Astrocyte of the spinal cord (primary cell): Measurements from ENCODE around the gene ICOSLG.
"Not testable (repeated sequence)": the region's sequence is repeated elsewhere in the genome, so short reads cannot be mapped to it uniquely, and the experiment has no call there.

Experiments used
- DNase-seq: peaks from one replicate; pipeline ENCODE4 v3.0.0; 2011; ENCODE audit warnings: low read depth, low spot score
- H3K4me3 ChIP-seq: 2 replicates; pipeline ENCODE4 v1.5.1; 2011; ENCODE audit warnings: low read depth, mild to moderate bottlenecking, low read length, moderate library complexity
- CTCF ChIP-seq: IDR thresholded peaks from 2 replicates; pipeline ENCODE4 v1.5.1; 2012; ENCODE audit warnings: low read depth, mild to moderate bottlenecking, low read length, inconsistent platforms
- in situ Hi-C: cut with HindIII; loops from 2 replicates; pipeline ENCODE4 v1.10.0; 2017; ENCODE audit warnings: low sequenced_read_pairs

Gene ICOSLG

GRCh38 chr21:44283948-44284347 is 43.2 kb upstream of the ICOSLG start:
- DNase-seq, result no peak
- H3K4me3 ChIP-seq, result no peak overlapping the region

GRCh38 chr21:44283211-44283785 is 42.6 kb upstream of the ICOSLG start:
- H3K4me3 ChIP-seq, DNase-seq, in situ Hi-C loops: not testable (repeated sequence)

More at GRCh38 chr21:44283948-44284347, 43.2 kb upstream of the ICOSLG start:
- TF ChIP-seq CTCF, result no peak
- in situ Hi-C loops, result no loop called here

- no peak overlapping the region for H3K4me3 ChIP-seq
- no peak for DNase-seq
- in situ Hi-C loops, result no loop called here
- TF ChIP-seq CTCF, result no peak
Observed at GRCh38 chr21:44282370-44282769, 41.6 kb upstream of the ICOSLG start.

DNA sequence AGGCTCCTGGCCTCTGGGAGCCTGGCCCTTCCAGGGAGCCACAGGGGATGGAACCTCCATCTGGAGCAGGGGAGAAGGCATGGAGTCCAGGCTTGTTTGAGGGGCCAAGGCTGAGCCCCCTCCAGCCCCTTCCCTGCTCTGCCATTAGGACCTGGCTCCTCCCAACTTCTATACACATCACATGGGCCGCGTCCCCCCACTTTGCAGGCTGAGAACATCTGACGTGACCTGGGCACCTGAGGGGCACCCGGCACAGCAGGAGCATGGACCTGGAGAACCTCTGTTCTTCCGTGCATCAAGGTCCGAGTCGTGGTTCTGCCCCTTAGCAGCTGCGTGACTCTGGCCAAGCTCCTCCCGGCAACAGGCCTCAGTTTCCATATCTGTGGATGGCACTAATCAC is 41.1 kb upstream of the ICOSLG start:
- no peak for DNase-seq
- in situ Hi-C loops, result no loop called here
- TF ChIP-seq CTCF, result no peak
- H3K4me3 ChIP-seq, result no peak overlapping the region

GRCh38 chr21:44279354-44280260 is 38.9 kb upstream of the ICOSLG start:
- in situ Hi-C loops, result no loop called here
- H3K4me3 ChIP-seq, result no peak overlapping the region
- no peak for TF ChIP-seq CTCF
- DNase-seq, result no peak

GRCh38 chr21:44275041-44275440 is 34.3 kb upstream of the ICOSLG start:
- no peak for TF ChIP-seq CTCF
- no peak overlapping the region for H3K4me3 ChIP-seq
- no peak for DNase-seq
- in situ Hi-C loops, result no loop called here

DNA sequence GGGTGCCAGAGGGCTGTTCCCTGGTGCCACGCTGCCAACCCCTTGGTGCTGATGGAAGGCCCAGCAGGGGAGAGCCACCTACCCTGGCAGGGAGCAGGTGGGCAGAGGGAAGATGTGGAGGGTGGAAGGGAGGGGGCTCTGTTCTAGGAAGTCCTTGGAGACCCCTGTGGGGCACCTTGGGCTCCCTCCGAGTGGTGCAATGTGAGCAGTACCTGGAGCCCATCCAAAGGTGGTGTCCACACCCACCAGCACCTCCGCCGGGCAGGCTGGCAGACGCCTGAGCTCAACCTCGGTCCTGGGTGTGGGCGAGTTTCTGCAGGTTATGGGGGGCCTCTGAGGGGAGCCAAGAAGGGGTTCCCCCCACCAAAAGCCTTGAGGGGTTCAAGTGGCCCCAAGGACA is 32.3 kb upstream of the ICOSLG start:
- DNase-seq, result no peak
- H3K4me3 ChIP-seq, result no peak overlapping the region
- TF ChIP-seq CTCF, result no peak
- in situ Hi-C loops, result no loop called here
